ENCODE measurements around the gene CXCL12. TPM values are rescaled to one million over a fixed set of nuclear protein-coding genes. Genes with fewer than 3 reads are reported as not detected.

The CXCL12 gene
- total and polyA plus RNA-seq, 2 of the 13 experiments (the other 11 are each of a cell fraction or from before 2014, with no cell fraction given) = not detected

DNA sequence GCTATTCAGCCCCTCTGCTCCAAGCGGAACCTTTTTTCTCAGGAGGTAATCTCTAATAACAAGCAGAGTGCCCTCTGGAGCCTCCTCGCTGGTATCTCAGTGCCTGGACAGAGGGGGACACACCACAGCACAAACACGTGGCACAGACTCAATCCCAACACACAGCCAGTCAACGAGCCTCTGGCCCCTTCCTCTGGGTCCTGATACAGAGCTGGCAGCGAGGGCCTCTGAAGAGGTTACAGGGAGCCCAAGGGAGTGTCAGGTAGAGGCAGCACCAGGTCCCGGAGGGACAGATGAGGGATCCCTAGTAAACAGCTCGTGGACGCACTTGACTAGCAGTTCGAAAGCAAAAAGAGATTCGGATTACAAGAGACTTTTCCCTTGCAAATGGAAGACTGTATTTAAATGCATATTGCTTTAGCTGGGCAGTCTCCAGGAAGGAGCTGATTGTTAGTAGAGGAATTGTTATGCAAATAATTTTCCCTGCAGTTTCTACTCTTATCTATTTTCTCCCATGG is 14.1 kb downstream of the CXCL12 start (continued):
- no peak for TF ChIP-seq STAT6 (CRISPR knock-in tag; IDR thresholded peaks at IDR 0.05; ENCODE audit: borderline replicate concordance)
- TF ChIP-seq REL (CRISPR knock-in tag; conservative IDR thresholded peaks at IDR 0.05) = no peak
- TF ChIP-seq HOXA5 (CRISPR knock-in tag; IDR thresholded peaks at IDR 0.05) = no peak
- TF ChIP-seq HDAC6 (IDR thresholded peaks at IDR 0.05; ENCODE audit: low read depth, low read length) = no peak
- TF ChIP-seq TOPORS (CRISPR knock-in tag; IDR thresholded peaks at IDR 0.05) = no peak

DNA sequence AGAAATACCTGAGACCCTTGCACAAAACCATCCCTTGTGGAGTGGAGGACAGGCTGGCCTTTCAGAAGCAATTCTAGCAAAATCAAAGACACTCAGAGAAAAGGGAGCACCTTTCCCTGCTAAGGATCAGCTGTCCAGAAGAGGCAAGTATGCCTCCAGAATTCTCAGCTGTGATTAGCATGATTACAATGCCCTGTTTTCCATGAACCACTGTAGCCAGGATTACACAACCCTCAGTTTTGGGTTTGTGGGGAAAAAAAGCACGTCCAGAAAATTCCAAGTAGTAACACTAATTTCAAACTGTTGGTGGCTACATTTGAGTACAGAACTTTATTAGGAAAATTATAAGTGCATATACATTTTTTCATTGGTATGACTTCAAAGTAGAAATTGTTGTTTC is 15.0 kb downstream of the CXCL12 start:
- ChIA-PET POLR2A (no interaction called here), CTCF (ENCODE audit: low intra/inter-chr PET ratio, low total read pairs) (no interaction called here)
- no peak overlapping the region for H3K27ac ChIP-seq (ENCODE audit: extremely low read length, insufficient read depth, low read length)
- no peak overlapping the region for H3K4me2 ChIP-seq (ENCODE audit: low read depth, low read length)
- H4K20me1 ChIP-seq (ENCODE audit: insufficient read depth, low read length) = no peaks in the 10 kb centered on the region
- no peaks in the 10 kb centered on the region for H3K79me2 ChIP-seq (ENCODE audit: insufficient read depth, low read length)
- FAIRE-seq = no peak
- BruUV-seq (replicated peaks) = no TSS peak
- in situ Hi-C loops (cut with HindIII; ENCODE audit: extremely low pct_ligation_motif_present, low pct_unique_long_range_greater_than_20kb) (no loop called here), intact Hi-C loops (cut with micrococcal nuclease; ENCODE audit: unreplicated experiment) (no loop called here)
- peaks cover 0 to 28% of the 10 kb centered on the region in 2 experiments; a peak in 3 of 5 replicates for H3K27me3 ChIP-seq (ENCODE audit: control insufficient read depth in 1 of 2, insufficient read depth in 2 of 2, low read length in 2 of 2)
- H3K4me1 ChIP-seq (ENCODE audit: insufficient read depth, low read length) = no peaks in the 10 kb centered on the region
- H3K9me3 ChIP-seq (ENCODE audit: low read length) = no peaks in the 10 kb centered on the region
- H3K36me3 ChIP-seq (replicated peaks in 1 of 2; ENCODE audit: control insufficient read depth in 1 of 2, insufficient read depth in 2 of 2, low read length in 2 of 2) = no peaks in the 10 kb centered on the region
- H3K4me3 ChIP-seq (replicated peaks in 1 of 3; ENCODE audit: insufficient read depth in 1 of 3, low read depth in 2 of 3, low read length in 3 of 3) = no peak overlapping the region
- no peak for DNase-seq (ENCODE audit: low spot score)
- ATAC-seq = no peak
- WGBS (ENCODE audit: low lambda C conversion rate) = 4% methylated on average over 1 of the region's 1 CpG
- no peak overlapping the region for H3K9ac ChIP-seq (ENCODE audit: insufficient read depth, low read depth, low read length)
- H2AFZ ChIP-seq (ENCODE audit: low read length) = no peak overlapping the region
- TF ChIP-seq, protein P1, sequence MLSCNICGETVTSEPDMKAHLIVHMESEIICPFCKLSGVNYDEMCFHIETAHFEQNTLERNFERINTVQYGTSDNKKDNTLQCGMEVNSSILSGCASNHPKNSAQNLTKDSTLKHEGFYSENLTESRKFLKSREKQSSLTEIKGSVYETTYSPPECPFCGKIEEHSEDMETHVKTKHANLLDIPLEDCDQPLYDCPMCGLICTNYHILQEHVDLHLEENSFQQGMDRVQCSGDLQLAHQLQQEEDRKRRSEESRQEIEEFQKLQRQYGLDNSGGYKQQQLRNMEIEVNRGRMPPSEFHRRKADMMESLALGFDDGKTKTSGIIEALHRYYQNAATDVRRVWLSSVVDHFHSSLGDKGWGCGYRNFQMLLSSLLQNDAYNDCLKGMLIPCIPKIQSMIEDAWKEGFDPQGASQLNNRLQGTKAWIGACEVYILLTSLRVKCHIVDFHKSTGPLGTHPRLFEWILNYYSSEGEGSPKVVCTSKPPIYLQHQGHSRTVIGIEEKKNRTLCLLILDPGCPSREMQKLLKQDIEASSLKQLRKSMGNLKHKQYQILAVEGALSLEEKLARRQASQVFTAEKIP (CRISPR knock-in tag; IDR thresholded peaks at IDR 0.05; ENCODE audit: borderline replicate concordance) = no peak
- no peak for TF ChIP-seq SNAPC4 (CRISPR knock-in tag; IDR thresholded peaks at IDR 0.05)
- TF ChIP-seq, protein P2, sequence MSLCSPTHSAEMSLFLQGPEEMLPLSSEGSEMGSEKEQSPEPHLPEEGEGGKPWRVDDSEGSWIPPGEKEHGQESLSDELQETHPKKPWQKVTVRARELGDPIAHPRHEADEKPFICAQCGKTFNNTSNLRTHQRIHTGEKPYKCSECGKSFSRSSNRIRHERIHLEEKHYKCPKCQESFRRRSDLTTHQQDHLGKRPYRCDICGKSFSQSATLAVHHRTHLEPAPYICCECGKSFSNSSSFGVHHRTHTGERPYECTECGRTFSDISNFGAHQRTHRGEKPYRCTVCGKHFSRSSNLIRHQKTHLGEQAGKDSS (CRISPR knock-in tag; IDR thresholded peaks at IDR 0.05; ENCODE audit: borderline replicate concordance, low read depth) = no peak

All from HepG2 (cell line).